Measurements from ENCODE around the gene F2RL3.
"Not testable (repeated sequence)": the region's sequence is repeated elsewhere in the genome, so short reads cannot be mapped to it uniquely, and the experiment has no call there.

Gene F2RL3

GRCh38 chr19:16874978-16875299 lies 13.9 kb upstream of the F2RL3 start:
- DNase-seq (ENCODE audit: low read depth in 2 of 2): not testable (repeated sequence)

GRCh38 chr19:16875584-16876555 lies 12.9 kb upstream of the F2RL3 start:
- no peak for DNase-seq (ENCODE audit: low read depth in 2 of 2)

- DNase-seq (ENCODE audit: low read depth in 2 of 2): no peak
Observed at GRCh38 chr19:16876904-16877361, 11.9 kb upstream of the F2RL3 start.

GRCh38 chr19:16877581-16877980 lies 11.2 kb upstream of the F2RL3 start:
- DNase-seq (ENCODE audit: low read depth in 2 of 2): no peak

- no peak for DNase-seq (ENCODE audit: low read depth in 2 of 2)
Observed at GRCh38 chr19:16878181-16878965, 10.4 kb upstream of the F2RL3 start.

- no peak for DNase-seq (ENCODE audit: low read depth in 2 of 2)
Observed at GRCh38 chr19:16880884-16881554, 7.8 kb upstream of the F2RL3 start.

GRCh38 chr19:16882146-16882545 lies 6.7 kb upstream of the F2RL3 start:
- DNase-seq (ENCODE audit: low read depth in 2 of 2): no peak

GRCh38 chr19:16883522-16883921 lies 5.3 kb upstream of the F2RL3 start:
- DNase-seq (ENCODE audit: low read depth in 2 of 2): no peak

- no peak for DNase-seq (ENCODE audit: low read depth in 2 of 2)
Observed at GRCh38 chr19:16885166-16885565, 3.6 kb upstream of the F2RL3 start.

GRCh38 chr19:16886305-16886880 lies 2.4 kb upstream of the F2RL3 start:
- DNase-seq (ENCODE audit: low read depth in 2 of 2): no peak

- no peak for DNase-seq (ENCODE audit: low read depth in 2 of 2)
Observed at GRCh38 chr19:16887353-16888265, 1.2 kb upstream of the F2RL3 start.

GRCh38 chr19:16889366-16889882 lies 625 bp downstream of the F2RL3 start:
- DNase-seq (ENCODE audit: low read depth in 2 of 2): no peak

- DNase-seq (ENCODE audit: low read depth in 2 of 2): no peak
Observed at GRCh38 chr19:16889883-16890460, 1.2 kb downstream of the F2RL3 start.

GRCh38 chr19:16890461-16891184 lies 1.8 kb downstream of the F2RL3 start:
- no peak for DNase-seq (ENCODE audit: low read depth in 2 of 2)

GRCh38 chr19:16891696-16892382 lies 3.0 kb downstream of the F2RL3 start:
- DNase-seq (ENCODE audit: low read depth in 2 of 2): no peak

- DNase-seq (ENCODE audit: low read depth in 2 of 2): no peak
Observed at GRCh38 chr19:16892436-16892835, 3.6 kb downstream of the F2RL3 start.

- DNase-seq (ENCODE audit: low read depth in 2 of 2): no peak
Observed at GRCh38 chr19:16892868-16893685, 4.3 kb downstream of the F2RL3 start.

- no peak for DNase-seq (ENCODE audit: low read depth in 2 of 2)
Observed at GRCh38 chr19:16893686-16893989, 4.8 kb downstream of the F2RL3 start.
